HCT116 (cell line): ENCODE data around the gene TXNDC11. TPM values are rescaled to one million over a fixed set of nuclear protein-coding genes. Genes with fewer than 3 reads are reported as not detected.

Experiments used
- ATAC-seq: fragments of 200-7000 bp; cut with Tn5 transposase; 2 replicates; pipeline ENCODE4 v1.9.1; 2020; ENCODE audit warnings: mild to moderate bottlenecking, moderate library complexity
- BruUV-seq: library from RNA; stranded (reverse); fragments of 400-500 nt; replicated peaks from 2 replicates; lab custom pipeline; 2021; lab: Mats Ljungman, UMichigan
- CTCF ChIA-PET: fragments of 300-600 bp; sonication (Branson Sonifier 250); formaldehyde crosslinking; loops from one replicate; lab custom pipeline; 2021; ENCODE audit warnings: antibody characterized with exemption; lab: Charles Lee
- POLR2A ChIA-PET: fragments of 300-600, 350-600 bp; sonication (Branson Sonifier 250); formaldehyde crosslinking; loops from one replicate; lab custom pipeline; 2021; ENCODE audit warnings: antibody characterized with exemption; lab: Charles Lee
- RAD21 ChIA-PET, 2 experiments: fragments of 300-600 bp; sonication (Branson Sonifier 250); formaldehyde crosslinking; loops; one replicate each; lab custom pipeline; 2023; ENCODE audit warnings: low total read pairs in 2 of 2; ENCODE audit not compliant: uncharacterized antibody in 2 of 2, unreplicated experiment in 2 of 2, low non-redundant PET in 1 of 2; lab: Charles Lee
- DNase-seq: peaks from one replicate; pipeline ENCODE4 v3.0.0-alpha.2; 2010; ENCODE audit warnings: low read depth, low spot score
- H2AFZ ChIP-seq: fragments of 200-600 bp; shearing (Covaris generic), sonication (generic); 2 replicates; pipeline ENCODE4 v1.6.1; 2017; ENCODE audit warnings: low read depth, mixed run types, mixed read lengths, antibody characterized with exemption, low read length; ENCODE audit not compliant: poor library complexity, severe bottlenecking
- H3K27ac ChIP-seq: 2 replicates; pipeline ENCODE4 v1.5.1; 2012; ENCODE audit warnings: low read depth, low read length
- H3K27me3 ChIP-seq: fragments of 200-600 bp; sonication (generic); 2 replicates; pipeline ENCODE4 v1.6.1; 2016; ENCODE audit warnings: mixed run types, low read length, mixed read lengths; ENCODE audit not compliant: insufficient read depth
- H3K36me3 ChIP-seq, 2 experiments: fragments of 200-500 bp in 1 of 2; fragments of 200-600 bp in 1 of 2; sonication (Bioruptor generic) in 1 of 2; sonication (generic) in 1 of 2; 2 replicates each; pipeline versions ENCODE4 v1.5.1 to v1.6.1; 2014 to 2016; ENCODE audit warnings: low read length in 2 of 2, inconsistent platforms in 1 of 2, mixed read lengths in 1 of 2, mixed run types in 1 of 2; ENCODE audit not compliant: insufficient read depth in 2 of 2, control insufficient read depth in 1 of 2
- H3K4me1 ChIP-seq, 2 experiments: fragments of 200-600 bp in 1 of 2; sonication (generic) in 1 of 2; 2 replicates each; pipeline versions ENCODE4 v1.5.1 to v1.6.1; 2012 to 2017; ENCODE audit warnings: low read length in 2 of 2, inconsistent platforms in 1 of 2, mild to moderate bottlenecking in 1 of 2, mixed read lengths in 1 of 2, mixed run types in 1 of 2, moderate library complexity in 1 of 2; ENCODE audit not compliant: insufficient read depth in 2 of 2, control insufficient read depth in 1 of 2
- H3K4me2 ChIP-seq: fragments of 200-600 bp; sonication (generic); 2 replicates; pipeline ENCODE4 v1.6.1; 2017; ENCODE audit warnings: mixed run types, low read length, mixed read lengths
- H3K4me3 ChIP-seq, 2 experiments: fragments of 200-600 bp in 1 of 2; sonication (generic) in 1 of 2; replicated peaks in 1 of 2; 2 replicates each; pipeline ENCODE4 v1.5.1; 2011 to 2016; ENCODE audit warnings: low read length in 2 of 2, control low read depth in 1 of 2, low read depth in 1 of 2, mild to moderate bottlenecking in 1 of 2, mixed read lengths in 1 of 2, mixed run types in 1 of 2
- H3K79me2 ChIP-seq: fragments of 200-600 bp; sonication (generic); 2 replicates; pipeline ENCODE4 v1.6.1; 2017; ENCODE audit warnings: mild to moderate bottlenecking, mixed run types, low read length, moderate library complexity, mixed read lengths; ENCODE audit not compliant: insufficient read depth
- H3K9ac ChIP-seq: fragments of 200-600 bp; sonication (generic); 2 replicates; pipeline ENCODE4 v1.6.1; 2016; ENCODE audit warnings: low read length, mixed read lengths
- H3K9me2 ChIP-seq: fragments of 200-600 bp; sonication (generic), shearing (Covaris generic); 2 replicates; pipeline ENCODE4 v1.6.1; 2017; ENCODE audit warnings: mixed run types, mild to moderate bottlenecking, moderate library complexity; ENCODE audit not compliant: insufficient read depth
- H3K9me3 ChIP-seq, 2 experiments: fragments of 200-500 bp in 1 of 2; fragments of 200-600 bp in 1 of 2; sonication (Bioruptor generic) in 1 of 2; sonication (generic) in 1 of 2; 2 replicates each; pipeline ENCODE4 v1.6.1; 2014 to 2017; ENCODE audit warnings: low read length in 2 of 2, mixed read lengths in 2 of 2, inconsistent platforms in 1 of 2, low read depth in 1 of 2, mild to moderate bottlenecking in 1 of 2, mixed run types in 1 of 2, moderate library complexity in 1 of 2; ENCODE audit not compliant: control insufficient read depth in 1 of 2, insufficient read depth in 1 of 2
- H4K20me1 ChIP-seq: fragments of 200-600 bp; sonication (generic), shearing (Covaris generic); 2 replicates; pipeline ENCODE4 v1.6.1; 2017; ENCODE audit warnings: mixed run types, mild to moderate bottlenecking, moderate library complexity; ENCODE audit not compliant: insufficient read depth
- CBX3 ChIP-seq: IDR thresholded peaks from 2 replicates; pipeline ENCODE4 v1.6.1; 2012; ENCODE audit warnings: low read depth
- EGR1 ChIP-seq: IDR thresholded peaks from 2 replicates; pipeline ENCODE4 v1.6.1; 2012; ENCODE audit warnings: low read depth
- EZH2phosphoT487 ChIP-seq: fragments of 200-600 bp; IDR thresholded peaks from 2 replicates; pipeline ENCODE4 v1.6.1; 2018; ENCODE audit warnings: antibody characterized with exemption, borderline replicate concordance
- JUND ChIP-seq: IDR thresholded peaks from 2 replicates; pipeline ENCODE4 v1.6.1; 2012
- TCF7L2 ChIP-seq: IDR thresholded peaks from 2 replicates; pipeline ENCODE4 v1.7.0; 2011; ENCODE audit warnings: borderline replicate concordance, inconsistent platforms; ENCODE audit not compliant: insufficient read depth, insufficient read length; ENCODE audit errors: extremely low read depth
- ZFX ChIP-seq: fragments of 450-650 bp; IDR thresholded peaks from 2 replicates; pipeline ENCODE4 v1.6.1; 2017
- intact Hi-C: fragments of 100-400 bp; cut with micrococcal nuclease; formaldehyde crosslinking; loops from 2 replicates; pipeline ENCODE4 v1.10.0; 2022
- total RNA-seq: library from RNA; stranded (reverse); gene quantifications from one replicate; pipeline ENCODE4 v1.2.1, GENCODE V29; 2021; ENCODE audit not compliant: unreplicated experiment
- TF ChIP-seq, protein P1 (sequence below): IDR thresholded peaks from 2 replicates; pipeline ENCODE4 v1.6.1; 2012
- TF ChIP-seq, protein P2 (sequence below): IDR thresholded peaks from 2 replicates; pipeline ENCODE4 v1.6.1; 2012; ENCODE audit warnings: low read depth

Gene TXNDC11
- total RNA-seq, 1 experiment from 2014 or later = 26.8 TPM

DNA sequence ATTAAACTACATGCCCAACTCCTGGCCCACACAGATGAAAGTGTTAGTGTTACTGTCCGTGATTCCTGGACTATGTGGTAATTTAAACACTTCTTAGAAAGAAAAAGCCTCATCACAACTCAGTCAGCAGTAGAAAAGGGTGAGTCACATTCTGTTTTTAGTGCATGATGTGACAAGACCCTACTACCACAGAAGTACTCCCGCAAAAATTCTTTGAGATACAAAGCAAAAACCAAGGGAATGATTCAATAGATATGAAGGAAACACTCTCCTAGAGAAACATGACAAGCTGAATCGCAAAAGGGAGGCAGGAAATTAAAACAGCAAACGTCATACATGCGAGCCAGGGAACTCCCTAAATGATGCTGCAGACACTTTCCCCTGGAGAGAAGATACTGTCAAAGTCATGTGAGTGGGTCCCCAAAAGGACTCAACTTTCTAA, 60.0 kb downstream of the TXNDC11 start:
- RAD21 ChIA-PET = no interaction called here
- no peak for DNase-seq
- no peaks in the 10 kb centered on the region for H3K9me2 ChIP-seq
- no peak overlapping the region for H2AFZ ChIP-seq
- no peak overlapping the region for H3K9ac ChIP-seq
- no peak for ATAC-seq
- TF ChIP-seq EGR1 = no peak
- TF ChIP-seq CBX3 = no peak
- TF ChIP-seq, protein P1, sequence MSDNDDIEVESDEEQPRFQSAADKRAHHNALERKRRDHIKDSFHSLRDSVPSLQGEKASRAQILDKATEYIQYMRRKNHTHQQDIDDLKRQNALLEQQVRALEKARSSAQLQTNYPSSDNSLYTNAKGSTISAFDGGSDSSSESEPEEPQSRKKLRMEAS = no peak
- no peak for TF ChIP-seq JUND
- TF ChIP-seq EZH2phosphoT487 = no peak
- no peak for TF ChIP-seq TCF7L2
- TF ChIP-seq ZFX = no peak
- TF ChIP-seq, protein P2, sequence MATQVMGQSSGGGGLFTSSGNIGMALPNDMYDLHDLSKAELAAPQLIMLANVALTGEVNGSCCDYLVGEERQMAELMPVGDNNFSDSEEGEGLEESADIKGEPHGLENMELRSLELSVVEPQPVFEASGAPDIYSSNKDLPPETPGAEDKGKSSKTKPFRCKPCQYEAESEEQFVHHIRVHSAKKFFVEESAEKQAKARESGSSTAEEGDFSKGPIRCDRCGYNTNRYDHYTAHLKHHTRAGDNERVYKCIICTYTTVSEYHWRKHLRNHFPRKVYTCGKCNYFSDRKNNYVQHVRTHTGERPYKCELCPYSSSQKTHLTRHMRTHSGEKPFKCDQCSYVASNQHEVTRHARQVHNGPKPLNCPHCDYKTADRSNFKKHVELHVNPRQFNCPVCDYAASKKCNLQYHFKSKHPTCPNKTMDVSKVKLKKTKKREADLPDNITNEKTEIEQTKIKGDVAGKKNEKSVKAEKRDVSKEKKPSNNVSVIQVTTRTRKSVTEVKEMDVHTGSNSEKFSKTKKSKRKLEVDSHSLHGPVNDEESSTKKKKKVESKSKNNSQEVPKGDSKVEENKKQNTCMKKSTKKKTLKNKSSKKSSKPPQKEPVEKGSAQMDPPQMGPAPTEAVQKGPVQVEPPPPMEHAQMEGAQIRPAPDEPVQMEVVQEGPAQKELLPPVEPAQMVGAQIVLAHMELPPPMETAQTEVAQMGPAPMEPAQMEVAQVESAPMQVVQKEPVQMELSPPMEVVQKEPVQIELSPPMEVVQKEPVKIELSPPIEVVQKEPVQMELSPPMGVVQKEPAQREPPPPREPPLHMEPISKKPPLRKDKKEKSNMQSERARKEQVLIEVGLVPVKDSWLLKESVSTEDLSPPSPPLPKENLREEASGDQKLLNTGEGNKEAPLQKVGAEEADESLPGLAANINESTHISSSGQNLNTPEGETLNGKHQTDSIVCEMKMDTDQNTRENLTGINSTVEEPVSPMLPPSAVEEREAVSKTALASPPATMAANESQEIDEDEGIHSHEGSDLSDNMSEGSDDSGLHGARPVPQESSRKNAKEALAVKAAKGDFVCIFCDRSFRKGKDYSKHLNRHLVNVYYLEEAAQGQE = no peak
- POLR2A ChIA-PET = no interaction called here
- H3K36me3 ChIP-seq = peaks cover 21 to 22% of the 10 kb centered on the region in 2 experiments; a peak in 3 of 4 replicates
- H3K27ac ChIP-seq = no peak overlapping the region
- H3K4me1 ChIP-seq = peaks cover 6 to 8% of the 10 kb centered on the region in 2 experiments; a peak in 2 of 4 replicates
- CTCF ChIA-PET = no interaction called here
- no peaks in the 10 kb centered on the region for H3K79me2 ChIP-seq
- H4K20me1 ChIP-seq = no peaks in the 10 kb centered on the region
- H3K4me3 ChIP-seq = no peak overlapping the region
- no peaks in the 10 kb centered on the region for H3K27me3 ChIP-seq
- H3K9me3 ChIP-seq = no peaks in the 10 kb centered on the region
- no TSS peak for BruUV-seq
- intact Hi-C loops = no loop called here
- H3K4me2 ChIP-seq = no peak overlapping the region
